NCI-H1930 (cell line): ENCODE data around the gene TEX14.
A peak's percentile ranks its signal among the peaks of the same experiment; 100 is the strongest.
"Not testable (repeated sequence)": the region's sequence is repeated elsewhere in the genome, so short reads cannot be mapped to it uniquely, and the experiment has no call there.

Experiments
- DNase-seq, 2 experiments: peaks; one replicate each; lab custom pipeline; 2025; lab: John Stamatoyannopoulos, UW

The TEX14 gene

GRCh38 chr17:58565389-58566311 lies 126.2 kb downstream of the TEX14 start:
- DNase-seq: no peak

DNA sequence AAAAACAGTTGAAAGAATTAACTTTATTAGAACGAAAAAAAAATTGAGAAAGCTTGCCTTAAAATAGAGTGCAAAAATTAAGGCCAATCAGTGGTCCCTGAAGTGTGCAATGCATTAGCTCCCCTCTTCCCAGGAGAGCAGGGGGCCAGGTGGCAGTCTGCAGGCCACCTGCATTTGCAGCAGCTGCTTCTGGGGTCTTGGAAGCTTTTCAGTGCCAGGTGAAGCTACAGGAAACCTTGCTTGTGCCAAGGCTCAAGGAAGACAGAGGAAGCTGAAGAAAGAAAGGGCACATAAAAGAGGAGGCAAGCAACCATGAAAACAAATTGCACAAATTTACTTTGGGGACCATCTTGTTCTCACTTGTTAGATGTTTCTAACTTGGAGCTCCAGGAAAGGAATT lies 126.9 kb downstream of the TEX14 start:
- DNase-seq: no peak

GRCh38 chr17:58564243-58564642 lies 127.6 kb downstream of the TEX14 start:
- no peak for DNase-seq

DNA sequence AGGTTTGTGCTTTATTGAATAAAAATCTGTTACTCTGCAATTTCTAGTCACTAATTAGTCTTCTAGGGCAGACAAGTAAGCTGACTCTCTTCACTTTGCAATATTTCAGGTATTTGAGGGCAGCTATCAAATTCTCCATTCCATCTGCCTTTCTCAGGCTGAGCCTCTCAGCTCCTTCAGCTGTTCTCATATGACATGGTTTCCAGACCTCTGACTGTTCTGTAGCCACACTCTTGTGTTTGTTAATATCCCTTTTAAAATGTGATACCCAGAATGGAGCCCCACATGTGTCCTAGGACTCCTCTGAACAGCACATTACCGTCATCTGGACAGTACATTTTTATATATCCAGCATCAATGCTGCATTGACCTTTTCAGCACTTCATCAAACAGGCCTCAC lies 131.3 kb downstream of the TEX14 start:
- no peak for DNase-seq

DNA sequence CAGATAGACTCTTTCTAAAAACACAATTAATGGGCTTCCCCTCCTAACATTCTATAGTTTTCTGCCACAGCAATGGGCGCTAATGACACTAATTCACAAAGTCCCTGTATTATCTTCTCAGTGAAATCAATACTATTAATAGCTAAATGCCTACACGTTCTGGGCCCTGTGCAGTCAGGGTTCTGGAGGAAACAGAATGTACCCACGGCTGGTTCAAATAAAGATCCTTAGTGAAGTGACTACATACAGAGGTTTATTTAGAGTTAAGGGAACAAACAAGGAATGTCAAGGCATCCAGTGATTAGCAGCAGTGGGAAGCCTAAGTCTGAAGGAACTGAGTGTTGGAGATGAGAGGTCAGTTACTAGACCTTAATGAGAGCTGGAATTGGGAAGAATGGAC lies 133.9 kb downstream of the TEX14 start:
- no peak for DNase-seq

DNA sequence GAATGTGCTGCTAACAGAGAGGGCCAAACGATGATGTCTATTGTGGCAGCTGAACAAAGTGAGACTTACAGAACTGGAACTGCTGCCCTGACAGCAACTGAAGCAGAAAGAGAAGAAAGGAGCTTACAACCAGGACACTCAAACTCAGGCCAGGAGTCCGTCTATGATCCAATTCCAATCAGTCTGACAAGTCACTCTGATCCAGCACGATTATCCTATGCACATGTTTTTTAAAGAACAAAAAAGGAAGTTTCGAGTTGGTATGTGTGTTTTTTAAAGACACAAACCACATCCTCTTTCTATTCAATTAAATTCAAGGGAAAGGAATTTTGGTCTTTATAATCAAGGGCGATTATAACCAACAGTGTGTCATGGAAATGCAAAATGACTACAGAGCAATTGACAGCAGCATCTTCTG lies 135.0 kb downstream of the TEX14 start:
- no peak for DNase-seq

DNA sequence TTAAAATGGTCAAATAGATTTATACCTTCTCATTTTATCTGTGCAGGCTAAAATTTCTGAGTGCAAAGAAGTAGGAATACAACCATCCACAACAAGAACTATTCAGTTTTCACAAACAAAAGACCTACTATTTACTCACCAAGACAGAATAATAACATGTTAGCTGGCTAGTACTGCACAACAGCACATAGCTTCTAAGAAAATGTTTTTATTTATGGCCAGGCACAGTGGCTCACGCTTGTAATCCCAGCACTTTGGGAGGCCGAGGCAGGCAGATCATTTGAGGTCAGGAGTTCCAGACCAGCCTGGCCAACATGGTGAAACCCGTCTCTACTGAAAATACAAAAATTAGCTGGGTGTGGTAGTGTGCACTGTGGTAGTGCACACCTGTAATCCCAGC lies 136.7 kb downstream of the TEX14 start:
- DNase-seq: not testable (repeated sequence)

DNA sequence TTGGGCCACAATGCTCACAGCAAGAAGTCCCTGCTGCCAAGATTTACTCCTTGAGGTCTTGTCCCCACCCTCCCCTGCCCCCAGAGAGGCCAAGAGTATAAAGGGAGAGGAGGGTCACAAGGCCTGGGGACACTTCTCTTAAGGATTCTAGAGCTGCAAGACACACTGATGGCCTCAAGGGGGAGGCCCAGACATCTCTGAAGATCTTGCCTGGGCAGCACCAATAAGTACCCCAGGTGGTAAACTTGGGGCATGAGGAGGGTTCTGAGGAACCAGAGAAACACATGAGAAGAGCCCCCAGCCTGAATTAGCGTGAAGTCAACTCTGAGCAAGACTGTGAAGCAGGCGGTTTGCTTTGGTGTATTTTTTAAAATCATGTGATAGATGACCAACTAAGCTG lies 150.6 kb downstream of the TEX14 start:
- DNase-seq: no peak

- no peak for DNase-seq
Observed at GRCh38 chr17:58539698-58540097, 152.1 kb downstream of the TEX14 start.

- DNase-seq: no peak
Observed at GRCh38 chr17:58538811-58539409, 152.9 kb downstream of the TEX14 start.

GRCh38 chr17:58537266-58537665 lies 154.6 kb downstream of the TEX14 start:
- no peak for DNase-seq

GRCh38 chr17:58536542-58536941 lies 155.3 kb downstream of the TEX14 start:
- DNase-seq: no peak

DNA sequence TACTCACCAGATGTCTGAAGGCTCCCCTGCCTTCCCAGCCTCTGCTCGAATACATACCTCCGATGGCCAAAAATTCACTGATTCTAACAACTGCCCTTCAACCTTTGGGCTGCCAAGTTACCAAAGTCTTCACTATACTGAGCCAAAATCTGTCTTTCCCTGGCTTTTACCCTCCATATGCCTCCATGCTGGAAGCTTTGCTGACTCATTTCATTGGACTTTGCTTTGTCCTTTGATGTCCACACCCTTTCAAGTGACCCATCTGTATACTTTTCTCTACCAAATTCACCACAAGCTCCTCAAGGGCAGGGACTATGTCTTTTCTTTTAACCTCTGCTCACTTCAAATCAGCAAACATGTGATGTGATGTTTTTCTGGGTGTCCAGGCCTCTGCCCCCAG lies 156.4 kb downstream of the TEX14 start:
- DNase-seq: no peak

DNA sequence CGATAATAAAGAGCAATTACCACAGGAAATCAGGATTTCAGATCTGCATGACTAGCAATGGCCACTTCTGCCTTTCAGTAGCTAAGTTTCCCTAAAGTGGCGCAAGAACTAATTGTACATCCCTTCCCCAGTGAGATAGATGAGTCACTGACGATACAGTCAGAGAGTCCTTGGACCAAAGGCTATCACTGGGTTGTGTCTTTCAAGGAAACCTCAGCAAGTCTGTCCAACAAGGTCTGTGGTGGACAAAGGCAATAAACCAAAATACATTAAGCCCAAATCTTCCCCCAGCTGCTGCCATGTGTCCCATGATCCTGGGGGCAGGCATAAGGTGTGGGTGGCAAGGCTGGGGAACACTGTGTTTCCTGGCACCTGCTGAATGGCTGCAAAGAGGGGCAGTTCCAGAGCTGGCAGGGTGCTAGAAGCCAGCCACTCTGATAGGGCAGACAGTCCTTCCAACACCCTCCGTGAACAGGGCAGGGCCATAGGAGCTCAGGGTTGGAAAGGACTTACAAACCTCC lies 156.9 kb downstream of the TEX14 start:
- DNase-seq: no peak

DNA sequence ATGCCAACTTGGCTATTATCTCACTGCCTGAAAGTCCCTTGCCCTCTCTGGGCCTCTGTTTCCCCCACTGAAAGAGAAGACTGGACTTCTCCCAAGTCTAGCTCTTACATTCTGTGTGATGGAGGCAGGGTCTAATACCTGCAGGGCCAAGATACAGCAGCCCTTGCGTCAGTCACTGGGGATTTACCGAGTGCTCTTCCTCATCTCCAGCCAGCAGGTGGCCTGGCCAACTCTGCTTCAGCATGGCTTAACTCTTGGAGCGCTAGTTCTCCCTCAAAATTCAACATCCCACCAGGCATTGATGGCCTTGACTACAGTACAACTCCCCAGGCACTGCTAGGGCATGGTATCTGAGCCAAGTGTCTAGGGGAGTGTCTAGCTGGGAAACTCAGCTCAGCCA lies 157.5 kb downstream of the TEX14 start:
- DNase-seq: no peak

DNA sequence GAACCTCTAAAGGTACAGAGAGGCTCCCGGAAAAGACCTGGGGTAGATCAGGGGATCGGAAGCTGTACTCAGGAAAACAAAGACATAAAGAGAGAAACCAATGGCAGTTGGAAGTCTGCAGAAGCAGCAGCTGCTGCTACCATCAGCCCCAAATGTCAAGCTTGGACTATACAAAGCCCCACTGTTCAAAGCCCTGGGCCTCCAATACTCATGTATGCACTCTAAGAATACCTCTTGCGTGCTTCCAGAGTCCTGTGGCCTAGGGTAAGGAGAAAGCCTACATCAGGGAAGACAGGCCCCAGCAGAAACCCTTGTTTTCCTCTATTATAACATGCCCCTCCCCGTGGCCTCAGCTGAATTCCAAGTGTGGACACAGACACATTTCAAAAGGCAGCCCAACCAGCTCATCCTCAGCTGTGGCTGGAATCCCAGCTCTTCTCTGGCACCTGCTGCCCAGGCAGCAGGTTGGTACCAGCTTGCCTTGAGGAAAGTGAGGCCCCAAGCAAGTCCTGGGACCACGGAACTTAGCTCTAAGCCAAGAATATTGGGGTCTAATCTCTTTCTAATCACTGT lies 158.1 kb downstream of the TEX14 start:
- DNase-seq: no peak

GRCh38 chr17:58532555-58532951 lies 159.3 kb downstream of the TEX14 start:
- DNase-seq: no peak

DNA sequence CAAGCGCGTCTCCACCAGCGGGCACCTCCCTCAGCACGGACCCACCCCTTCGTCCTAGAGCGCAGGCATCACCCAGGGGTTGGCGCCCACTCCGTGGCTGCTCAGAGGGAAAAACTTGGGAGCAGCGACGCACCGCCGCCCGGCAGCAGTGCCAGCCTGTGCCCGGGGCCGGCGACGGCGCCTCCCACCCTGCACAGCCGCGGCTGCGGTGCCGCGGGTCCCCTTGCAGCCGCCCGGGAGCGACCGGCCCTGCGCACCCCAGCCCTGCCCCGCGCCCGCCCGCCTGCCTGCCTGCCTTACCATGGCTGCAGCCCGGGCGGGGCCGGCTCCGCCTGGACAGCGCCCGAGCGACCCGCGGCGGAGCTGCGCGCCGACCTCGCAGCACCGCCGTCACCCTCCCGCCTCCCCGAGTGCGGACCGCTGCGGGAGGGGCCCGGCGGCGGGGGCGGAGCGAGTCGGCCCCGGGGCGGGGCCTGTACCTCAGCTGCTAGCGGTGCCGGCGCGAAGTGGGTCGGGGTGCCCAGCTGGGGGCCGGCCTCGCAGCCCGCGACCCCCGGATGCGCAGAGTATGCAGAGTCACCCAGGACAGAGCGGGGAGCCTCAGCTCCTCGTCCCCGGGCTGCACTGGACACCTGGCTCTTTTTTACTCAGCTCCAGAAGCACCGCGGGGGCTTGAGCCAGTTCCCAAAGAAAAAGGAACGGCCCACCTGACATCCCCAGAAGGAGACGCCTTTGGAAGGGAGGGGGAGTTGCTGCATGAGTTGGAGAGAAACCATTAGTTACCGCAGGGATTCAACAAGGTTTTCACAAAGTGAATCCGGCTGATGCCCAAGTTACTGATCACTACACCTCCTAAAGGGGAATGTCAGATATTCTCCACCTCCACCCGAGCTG lies 159.9 kb downstream of the TEX14 start:
- DNase-seq: peak; percentile 45 to 52

- DNase-seq: no peak
Observed at GRCh38 chr17:58531122-58531521, 160.7 kb downstream of the TEX14 start.

GRCh38 chr17:58530655-58531054 lies 161.2 kb downstream of the TEX14 start:
- no peak for DNase-seq

DNA sequence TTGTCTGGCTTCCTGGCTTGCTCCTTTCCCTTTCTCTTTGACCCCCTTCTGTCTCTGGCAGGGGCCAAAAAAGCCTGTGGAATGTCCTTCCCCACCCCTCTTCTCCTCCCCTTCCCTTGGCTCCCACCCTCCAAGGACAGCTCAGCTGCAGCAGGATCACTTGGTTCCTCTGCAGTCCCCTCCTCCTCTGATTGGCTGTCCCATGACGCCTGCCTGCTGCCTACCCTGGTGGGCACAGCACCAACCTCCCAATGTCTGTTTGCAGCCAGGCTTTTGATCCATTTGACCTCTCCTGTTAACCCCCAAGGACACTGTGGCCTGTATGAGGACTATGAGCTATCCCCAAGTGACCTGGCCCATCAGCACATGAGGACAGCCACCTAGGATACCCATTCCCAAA lies 162.6 kb downstream of the TEX14 start:
- DNase-seq: no peak

GRCh38 chr17:58528443-58528842 lies 163.4 kb downstream of the TEX14 start:
- no peak for DNase-seq
